Cortex of kidney (tissue), 1 donor: ENCODE measurements around the gene ZG16.
"Not testable (repeated sequence)": the region's sequence is repeated elsewhere in the genome, so short reads cannot be mapped to it uniquely, and the experiment has no call there.

Source experiments
- DNase-seq: peaks from one replicate; lab custom pipeline; 2025; lab: John Stamatoyannopoulos, UW

The ZG16 gene

DNA sequence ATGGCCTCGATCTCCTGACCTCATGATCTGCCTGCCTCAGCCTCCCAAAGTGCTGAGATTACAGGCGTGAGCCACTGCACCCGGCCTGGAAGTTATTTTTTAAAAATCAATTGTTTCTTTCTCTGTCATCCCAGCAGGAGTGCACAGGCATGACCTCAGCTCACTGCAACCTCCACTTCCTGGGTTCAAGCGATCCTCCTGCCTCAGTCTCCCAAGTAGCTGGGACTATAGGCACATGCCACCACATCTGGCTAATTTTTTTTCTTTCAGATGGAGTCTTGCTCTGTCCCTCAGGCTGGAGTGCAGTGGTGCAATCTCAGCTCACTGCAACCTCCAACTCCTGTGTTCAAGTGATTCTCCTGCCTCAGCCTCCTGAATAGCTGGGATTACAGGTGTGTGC is 9.1 kb downstream of the ZG16 start:
- not testable (repeated sequence) for DNase-seq

DNA sequence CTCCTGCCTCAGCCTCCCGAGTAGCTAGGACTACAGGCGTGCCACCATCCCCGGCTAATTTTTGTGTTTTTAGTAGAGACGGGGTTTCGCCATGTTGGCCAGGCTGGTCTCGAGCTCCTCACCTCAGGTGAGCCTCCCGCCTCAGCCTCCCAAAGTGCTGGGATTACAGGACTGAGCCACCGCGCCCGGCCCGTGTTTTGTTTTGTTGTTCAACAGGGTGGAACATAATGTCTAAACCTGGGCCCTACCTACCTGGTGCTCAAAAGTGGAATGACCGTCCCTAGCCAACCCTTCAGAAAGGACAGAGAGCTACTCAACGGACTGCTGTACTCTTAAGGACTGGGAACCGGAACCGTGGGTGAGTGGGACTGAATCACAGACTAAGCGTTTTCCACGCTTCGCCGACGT is 11.7 kb downstream of the ZG16 start:
- DNase-seq: no peak

DNA sequence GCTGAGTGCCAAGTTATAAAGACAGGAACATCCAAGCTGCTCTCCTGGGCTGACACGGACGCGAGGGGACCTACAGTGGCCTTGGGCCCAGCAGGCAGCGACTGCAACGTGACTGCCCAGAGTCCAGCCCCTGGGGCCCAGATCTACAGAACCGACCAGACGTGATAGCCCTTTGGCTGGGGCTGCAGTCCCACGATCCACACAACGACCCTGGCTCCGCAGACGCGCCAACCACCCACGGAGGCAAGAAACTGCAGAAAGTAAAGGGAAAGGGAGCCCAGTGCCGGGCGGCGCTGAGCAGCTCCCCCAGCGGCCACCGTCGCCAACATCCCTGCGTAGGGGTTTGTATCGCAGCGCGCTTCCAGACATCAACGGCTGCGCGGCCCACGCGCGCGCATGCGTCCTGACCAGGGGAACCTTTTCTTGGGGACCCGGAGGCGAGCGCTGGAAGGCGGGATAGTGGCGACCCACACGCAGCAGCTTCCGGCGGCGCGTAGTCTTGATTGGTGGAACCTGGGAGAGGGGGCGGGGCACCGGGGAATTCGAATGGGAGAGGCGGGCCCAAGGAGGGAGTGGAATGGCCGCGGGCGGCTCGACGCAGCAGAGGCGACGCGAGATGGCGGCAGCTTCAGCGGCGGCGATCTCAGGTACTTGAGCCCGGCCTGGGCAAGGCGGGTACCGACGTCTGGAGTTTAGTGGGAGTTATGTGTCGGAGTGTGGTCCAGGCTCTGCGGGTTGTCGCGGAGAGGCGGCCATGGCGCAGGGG is 12.3 kb downstream of the ZG16 start, which contains the start of gene KIF22:
KIF22 (plus strand) TSS at position 569 of the 766 bp plus-strand sequence; CDS start at position 578, 9 bp downstream.
- peak; percentile 48 for DNase-seq

DNA sequence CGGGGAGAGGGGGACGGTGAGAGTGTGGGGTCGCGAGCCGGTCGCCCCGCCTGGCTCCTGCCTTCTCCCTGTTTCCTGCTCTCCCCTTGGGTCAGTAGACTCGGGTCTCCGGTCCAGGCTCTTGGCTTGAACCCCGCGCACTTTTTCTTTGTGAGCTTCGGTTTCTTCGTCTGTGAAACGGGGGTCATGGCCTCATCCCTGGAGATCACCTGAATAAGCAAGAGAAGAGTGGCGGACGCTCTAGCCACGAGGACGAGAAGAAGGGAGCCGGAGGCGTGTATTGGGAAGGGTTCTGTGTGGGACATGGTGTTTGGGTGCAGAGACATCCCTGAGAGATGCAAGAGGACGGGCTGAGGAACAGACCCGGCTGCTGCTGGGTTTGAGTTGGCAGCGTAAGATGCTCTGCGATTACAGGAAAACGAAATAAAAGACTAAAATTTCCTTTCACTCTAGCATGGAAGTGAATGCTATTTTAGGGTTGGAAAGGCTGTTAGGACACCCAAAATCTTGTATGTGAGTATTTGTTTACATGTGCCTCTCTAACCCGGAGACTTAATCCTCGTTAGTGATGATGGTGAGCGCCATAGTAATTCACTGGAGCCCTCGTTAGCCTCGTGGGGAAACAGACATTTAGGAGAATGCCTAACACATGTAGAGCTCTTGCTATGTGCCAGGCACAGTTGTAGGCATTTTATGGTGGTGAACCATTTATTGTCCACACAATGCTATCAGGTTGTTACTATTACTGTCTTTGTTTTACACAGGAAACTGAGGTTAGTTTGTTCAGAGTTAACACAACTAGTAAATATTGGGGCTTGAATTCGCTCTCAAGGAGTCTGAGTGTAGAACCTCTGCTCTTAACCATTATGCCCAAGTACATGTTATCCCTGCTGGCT is 13.1 kb downstream of the ZG16 start:
- no peak for DNase-seq

DNA sequence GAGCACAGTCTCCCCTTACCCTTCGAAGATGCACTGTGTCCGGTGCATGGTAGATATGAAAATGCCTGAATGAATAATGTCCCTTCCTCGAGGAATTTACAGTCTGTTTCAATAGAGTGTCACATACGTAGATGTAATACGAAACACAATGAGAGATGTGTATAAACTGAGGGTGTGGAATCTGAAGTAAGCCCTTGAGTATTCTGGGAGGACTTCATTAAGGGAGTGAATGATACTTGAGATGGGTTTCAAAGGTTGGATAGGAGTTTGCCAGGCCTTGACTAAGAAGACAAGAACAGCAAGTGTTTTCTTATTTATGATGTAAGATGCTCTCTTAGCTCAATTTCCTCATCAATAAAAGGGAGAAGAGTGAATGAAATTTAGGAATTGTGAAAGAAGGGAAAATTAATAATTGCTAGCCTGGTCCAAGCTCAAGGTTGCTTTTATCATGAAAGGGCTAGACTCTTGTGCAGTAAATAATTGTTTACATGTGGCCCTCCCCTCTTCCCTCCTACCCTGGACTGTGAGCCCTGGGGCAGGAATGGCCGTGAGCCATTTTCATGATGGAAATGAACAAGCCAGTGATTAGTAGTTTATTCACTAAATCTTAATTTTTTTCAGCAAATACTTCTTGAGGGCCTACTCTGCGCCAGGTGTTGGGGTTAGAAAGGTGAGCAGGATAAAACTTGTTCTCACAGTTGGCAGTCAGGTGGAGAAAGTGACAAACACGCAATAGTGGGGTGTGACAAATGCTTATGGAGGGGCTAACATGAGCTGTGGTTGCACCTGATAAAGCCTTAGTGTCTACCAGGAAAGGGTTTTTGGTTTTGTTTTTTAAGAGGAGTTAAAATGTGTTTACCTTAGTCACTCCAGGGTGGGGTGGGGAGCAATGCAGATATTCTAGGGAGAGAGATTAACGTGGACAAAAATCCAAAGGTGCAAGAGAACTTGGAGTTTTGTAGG is 14.1 kb downstream of the ZG16 start:
- DNase-seq: no peak

DNA sequence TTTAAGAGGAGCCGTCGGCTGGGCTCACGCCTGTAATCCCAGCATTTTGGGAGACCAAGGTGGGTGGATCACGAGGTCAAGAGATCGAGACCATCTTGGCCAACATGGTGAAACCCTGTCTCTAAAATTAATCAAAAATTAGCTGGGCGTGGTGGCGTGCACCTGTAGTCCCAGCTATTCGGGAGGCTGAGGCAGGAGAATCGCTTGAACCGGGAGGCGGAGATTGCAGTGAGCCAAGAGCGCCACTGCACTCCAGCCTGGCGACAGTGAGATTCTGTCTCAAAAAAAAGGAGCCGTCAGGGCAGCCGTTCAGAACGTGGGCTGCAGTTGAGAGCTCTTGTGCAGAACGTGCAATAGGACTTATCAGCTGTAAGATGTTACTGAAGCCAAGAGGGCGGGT is 15.1 kb downstream of the ZG16 start:
- DNase-seq: not testable (repeated sequence)

DNA sequence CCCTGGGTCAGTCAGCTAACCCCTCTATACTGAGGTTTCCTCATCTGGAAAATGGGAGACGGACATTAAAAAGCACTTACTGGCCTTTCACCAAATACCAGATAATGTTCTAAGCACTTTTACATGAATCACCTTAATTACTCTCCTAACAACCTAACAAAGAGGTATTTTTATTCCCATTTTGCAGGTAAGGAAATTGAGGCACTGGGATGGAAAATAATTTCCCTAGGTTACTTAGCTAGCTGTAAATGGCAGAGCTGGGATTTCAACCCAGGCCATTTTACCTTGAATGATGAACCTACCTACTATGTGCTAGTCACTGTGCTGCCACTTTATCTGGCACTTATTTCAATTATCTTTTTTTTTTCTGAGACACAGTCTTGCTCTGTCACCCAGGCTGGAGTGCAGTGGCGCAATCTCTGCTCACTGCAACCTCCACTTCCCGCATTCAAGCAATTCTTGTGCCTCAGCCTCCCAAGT is 16.2 kb downstream of the ZG16 start:
- no peak for DNase-seq

DNA sequence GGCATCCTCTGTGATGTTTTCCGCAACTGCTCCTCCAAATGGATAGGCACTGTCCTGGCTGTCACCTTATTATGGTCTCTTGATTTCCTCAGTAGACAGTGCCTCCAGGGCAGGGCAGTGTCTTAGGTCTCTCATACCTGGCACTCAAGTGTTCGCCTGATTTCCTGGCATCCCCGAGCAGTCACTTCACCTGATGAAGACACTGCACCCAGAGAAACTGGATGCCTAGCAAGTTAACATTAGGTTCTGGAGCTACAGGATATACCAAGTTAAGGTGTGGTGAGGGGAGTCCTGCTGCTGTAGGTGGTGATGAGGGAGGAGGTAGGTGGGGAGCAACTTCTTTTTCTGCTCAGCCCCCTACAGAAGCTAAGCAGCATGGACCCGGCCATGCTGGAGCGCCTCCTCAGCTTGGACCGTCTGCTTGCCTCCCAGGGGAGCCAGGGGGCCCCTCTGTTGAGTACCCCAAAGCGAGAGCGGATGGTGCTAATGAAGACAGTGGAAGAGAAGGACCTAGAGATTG is 24.4 kb downstream of the ZG16 start:
- DNase-seq: no peak

DNA sequence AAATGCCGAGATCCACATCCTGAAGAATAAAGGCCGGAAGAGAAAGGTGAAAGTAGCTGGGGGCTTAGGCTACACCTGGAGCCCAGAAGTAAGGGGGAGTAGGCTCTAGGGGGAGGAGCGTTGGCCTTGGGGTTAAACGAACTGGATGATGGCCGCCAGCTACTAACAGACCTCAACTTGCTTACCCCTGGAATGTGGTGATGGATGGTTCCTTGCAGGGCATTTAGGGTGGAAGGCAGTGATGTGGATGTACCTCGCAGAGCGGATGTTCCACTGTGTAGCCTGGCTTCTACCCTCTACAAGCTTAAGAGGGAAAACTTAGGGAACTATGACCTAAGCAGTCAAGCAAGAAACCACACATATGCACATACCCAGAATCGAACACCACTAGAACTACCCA is 26.0 kb downstream of the ZG16 start:
- no peak for DNase-seq

DNA sequence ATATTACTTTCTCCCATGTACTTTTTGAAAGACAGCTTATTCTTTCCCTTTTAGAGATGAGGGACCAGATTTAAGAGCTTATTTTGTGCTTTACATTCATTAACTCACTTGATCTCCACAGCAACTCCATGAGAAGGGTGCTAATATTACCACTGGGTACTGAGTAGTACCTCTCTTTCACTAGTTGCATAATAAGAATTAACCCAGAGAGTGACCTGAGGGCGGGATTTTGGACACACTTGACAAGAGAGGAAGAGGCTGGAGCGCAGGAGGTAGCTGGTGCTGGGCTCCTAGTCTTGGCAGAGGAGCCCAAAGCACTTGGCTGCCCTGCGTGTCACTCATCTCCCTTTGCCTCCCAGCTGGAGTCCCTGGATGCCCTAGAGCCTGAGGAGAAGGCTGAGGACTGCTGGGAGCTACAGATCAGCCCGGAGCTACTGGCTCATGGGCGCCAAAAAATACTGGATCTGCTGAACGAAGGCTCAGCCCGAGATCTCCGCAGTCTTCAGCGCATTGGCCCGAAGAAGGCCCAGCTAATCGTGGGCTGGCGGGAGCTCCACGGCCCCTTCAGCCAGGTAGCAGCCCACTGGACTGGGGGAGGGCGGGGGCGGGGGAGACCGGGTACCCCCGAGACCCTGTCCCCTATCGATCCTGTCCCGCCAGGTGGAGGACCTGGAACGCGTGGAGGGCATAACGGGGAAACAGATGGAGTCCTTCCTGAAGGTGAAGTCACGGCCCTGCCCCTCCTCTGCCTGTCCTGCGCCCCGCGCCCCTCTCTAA is 26.6 kb downstream of the ZG16 start:
- DNase-seq: no peak

DNA sequence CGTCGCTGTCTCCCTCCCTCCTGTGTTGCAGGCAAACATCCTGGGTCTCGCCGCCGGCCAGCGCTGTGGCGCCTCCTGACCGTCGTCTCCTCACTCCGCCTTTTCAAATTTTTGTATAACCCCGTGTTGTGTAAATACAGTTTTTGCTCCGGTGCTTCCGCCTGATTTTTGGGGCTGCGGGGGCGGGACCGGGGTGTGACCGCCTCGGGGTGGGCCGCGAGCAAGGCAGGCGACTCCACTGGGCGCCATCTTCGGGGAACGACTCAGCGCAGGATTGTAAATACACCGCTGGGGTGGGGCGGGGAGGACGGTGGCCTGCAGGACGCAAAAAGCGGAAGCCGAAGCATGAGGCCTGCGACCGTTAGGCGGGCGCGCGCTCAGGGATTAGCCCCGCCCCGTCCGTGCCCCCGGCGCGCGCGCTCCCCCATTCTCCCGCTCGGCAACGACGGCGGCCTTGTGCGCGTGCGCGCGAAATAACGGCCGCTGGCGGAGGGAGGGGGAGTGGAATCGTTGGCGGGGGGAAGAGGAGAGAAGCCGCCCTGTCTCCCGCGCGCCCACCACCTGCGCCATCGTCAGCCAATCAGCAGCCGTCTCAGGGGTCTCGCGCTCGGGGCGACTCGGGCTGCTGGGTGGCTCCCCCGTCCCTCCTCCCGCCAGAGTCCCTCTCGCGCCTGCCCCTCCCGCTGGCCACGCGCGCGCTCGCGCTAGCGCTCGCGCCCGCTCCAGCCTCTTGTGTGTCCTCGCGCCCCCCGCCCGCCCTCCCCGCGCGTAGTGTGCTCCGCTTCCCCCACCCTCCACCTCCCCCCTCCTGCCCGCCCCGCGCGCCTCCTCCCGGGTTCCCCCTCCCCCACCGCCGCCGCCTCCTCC is 27.4 kb downstream of the ZG16 start:
- peak; percentile 59 for DNase-seq

DNA sequence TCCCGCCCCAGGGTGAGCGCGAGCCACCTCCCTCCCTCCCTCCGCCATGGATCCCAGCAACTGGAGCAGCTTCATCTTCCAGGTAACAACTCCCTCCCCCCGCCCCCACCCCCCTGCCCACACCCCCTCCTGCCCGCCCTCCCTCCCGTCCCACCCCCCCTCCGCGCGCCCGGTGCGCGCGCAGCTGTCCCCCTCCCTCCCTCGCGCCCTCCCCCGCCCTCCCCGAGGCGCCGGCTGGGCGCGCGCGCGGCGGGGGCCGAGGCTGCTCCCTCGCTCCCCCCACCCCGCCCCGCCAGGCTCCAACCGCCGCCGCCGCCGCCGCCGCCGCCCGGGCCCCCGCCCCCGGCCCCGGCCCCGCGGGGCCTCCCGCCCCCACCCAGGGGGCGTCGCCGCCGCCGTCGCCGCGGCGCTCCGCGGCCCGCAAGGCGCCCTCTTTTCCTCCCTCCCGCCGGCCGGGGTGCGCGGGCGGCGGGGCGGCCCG is 28.1 kb downstream of the ZG16 start, which contains the start of gene MAZ:
MAZ (plus strand) TSS at position 431 of the 481 bp plus-strand sequence. CDS start 173 bp downstream, outside the sequence.
- no peak for DNase-seq

DNA sequence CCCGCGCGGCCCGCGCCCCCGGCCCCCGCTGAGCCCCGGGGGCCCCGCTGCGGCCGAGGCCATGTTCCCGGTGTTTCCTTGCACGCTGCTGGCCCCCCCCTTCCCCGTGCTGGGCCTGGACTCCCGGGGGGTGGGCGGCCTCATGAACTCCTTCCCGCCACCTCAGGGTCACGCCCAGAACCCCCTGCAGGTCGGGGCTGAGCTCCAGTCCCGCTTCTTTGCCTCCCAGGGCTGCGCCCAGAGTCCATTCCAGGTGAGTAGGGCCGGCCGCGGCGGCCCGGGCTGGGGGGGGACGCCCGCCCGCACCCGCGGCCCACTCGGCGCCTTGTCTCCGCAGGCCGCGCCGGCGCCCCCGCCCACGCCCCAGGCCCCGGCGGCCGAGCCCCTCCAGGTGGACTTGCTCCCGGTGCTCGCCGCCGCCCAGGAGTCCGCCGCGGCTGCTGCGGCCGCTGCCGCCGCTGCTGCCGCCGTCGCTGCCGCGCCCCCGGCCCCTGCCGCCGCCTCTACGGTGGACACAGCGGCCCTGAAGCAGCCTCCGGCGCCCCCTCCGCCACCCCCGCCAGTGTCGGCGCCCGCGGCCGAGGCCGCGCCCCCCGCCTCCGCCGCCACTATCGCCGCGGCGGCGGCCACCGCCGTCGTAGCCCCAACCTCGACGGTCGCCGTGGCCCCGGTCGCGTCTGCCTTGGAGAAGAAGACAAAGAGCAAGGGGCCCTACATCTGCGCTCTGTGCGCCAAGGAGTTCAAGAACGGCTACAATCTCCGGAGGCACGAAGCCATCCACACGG is 28.8 kb downstream of the ZG16 start:
- DNase-seq: no peak

DNA sequence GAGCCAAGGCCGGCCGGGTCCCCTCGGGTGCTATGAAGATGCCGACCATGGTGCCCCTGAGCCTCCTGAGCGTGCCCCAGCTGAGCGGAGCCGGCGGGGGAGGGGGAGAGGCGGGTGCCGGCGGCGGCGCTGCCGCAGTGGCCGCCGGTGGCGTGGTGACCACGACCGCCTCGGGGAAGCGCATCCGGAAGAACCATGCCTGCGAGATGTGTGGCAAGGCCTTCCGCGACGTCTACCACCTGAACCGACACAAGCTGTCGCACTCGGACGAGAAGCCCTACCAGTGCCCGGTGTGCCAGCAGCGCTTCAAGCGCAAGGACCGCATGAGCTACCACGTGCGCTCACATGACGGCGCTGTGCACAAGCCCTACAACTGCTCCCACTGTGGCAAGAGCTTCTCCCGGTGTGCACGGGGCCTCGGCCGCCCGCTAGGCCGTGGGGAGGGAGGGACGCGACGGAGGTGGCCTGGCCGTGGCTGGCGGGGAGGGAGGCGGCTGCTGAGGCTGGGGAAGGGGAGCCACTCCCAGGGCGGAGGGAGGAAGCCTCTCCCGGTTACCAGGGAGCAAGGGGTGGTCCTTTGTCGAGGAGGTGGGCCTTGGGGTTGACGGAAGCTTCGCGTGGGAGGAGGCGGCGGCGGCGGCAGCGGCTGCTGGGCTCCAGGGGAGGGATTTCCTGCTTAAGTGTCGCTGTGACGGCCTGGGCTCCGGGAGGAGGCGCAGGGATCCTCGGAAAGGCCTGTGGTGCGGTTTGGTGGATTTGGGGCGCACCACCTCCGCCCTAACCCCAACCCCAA is 29.6 kb downstream of the ZG16 start:
- no peak for DNase-seq

DNA sequence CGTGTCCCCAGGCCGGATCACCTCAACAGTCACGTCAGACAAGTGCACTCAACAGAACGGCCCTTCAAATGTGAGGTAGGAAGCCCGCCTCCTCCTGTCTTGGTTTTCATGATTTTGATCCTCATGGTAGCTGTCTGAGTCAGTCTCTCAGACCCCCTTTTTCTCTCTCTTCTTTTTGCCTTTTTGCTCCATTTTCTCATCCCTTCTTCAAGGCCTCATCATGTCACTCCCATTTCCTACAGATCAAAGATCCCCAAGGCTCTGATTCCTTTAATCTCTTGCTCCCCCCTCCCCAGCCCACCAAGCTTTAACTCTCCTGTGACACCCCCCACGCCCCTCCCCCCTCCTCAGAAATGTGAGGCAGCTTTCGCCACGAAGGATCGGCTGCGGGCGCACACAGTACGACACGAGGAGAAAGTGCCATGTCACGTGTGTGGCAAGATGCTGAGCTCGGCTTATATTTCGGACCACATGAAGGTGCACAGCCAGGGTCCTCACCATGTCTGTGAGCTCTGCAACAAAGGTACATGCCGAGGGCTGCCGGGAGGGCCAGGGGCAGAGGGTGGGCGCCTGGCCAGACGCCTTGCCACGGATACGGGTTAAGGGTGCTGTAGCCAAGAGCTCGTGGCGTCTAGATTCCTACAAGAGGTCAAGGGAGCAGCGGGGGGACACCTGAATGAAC is 30.3 kb downstream of the ZG16 start:
- no peak for DNase-seq

DNA sequence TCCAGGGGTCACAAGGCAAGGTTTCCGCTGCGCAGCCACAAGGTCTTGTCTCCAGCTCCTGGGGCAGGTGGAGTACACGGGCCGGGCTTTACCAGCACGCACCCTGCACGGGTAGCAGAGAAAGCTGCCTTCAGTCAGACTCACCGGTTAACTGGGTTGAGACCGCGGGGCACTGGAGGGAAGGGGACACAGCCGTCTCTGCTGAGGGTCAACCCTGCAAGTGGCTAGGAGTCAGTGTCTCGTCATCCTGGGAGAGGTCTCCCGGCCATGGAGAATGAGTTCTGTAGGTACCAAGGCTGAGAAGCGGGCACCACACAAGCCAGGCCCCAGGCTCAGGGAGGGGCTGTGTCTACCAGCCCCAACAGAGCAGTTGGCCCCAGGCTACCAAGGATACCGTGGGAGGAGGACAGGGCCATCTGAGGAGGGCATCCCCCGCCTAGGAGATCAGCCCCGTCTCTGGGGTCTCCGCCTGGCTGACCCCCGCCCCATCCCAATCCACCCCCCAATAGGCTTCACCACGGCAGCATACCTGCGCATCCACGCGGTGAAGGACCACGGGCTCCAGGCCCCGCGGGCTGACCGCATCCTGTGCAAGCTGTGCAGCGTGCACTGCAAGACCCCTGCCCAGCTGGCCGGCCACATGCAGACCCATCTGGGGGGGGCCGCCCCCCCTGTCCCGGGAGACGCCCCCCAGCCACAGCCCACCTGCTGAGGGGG is 31.1 kb downstream of the ZG16 start:
- DNase-seq: no peak
